DMS53 (cell line): ENCODE data around the gene CCDC88B.
A peak's percentile ranks its signal among the peaks of the same experiment; 100 is the strongest.
"Not testable (repeated sequence)": the region's sequence is repeated elsewhere in the genome, so short reads cannot be mapped to it uniquely, and the experiment has no call there.

Experiments
- DNase-seq: peaks from one replicate; lab custom pipeline; 2025; lab: John Stamatoyannopoulos, UW

Gene CCDC88B

DNA sequence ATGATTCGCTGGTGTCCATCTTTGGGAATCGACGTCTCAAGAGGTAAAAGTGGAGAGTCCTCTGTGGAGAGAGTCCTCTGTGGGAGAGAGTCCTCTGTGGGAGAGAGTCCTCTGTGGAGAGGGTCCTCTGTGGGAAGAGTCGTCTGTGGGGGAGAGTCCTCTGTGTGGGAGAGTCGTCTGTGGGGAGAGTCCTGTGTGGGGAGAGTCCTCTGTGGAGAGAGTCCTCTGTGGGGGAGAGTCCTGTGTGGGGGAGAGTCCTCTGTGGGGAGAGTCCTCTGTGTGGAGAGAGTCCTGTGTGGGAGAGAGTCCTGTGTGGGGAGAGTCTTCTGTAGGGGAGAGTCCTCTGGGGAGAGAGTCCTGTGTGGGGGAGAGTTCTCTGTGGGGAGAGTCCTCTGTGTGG is 19.0 kb upstream of the CCDC88B start:
- no peak for DNase-seq

GRCh38 chr11:64321533-64321932 is 18.5 kb upstream of the CCDC88B start:
- no peak for DNase-seq

GRCh38 chr11:64322925-64323260 is 17.1 kb upstream of the CCDC88B start:
- DNase-seq: no peak

DNA sequence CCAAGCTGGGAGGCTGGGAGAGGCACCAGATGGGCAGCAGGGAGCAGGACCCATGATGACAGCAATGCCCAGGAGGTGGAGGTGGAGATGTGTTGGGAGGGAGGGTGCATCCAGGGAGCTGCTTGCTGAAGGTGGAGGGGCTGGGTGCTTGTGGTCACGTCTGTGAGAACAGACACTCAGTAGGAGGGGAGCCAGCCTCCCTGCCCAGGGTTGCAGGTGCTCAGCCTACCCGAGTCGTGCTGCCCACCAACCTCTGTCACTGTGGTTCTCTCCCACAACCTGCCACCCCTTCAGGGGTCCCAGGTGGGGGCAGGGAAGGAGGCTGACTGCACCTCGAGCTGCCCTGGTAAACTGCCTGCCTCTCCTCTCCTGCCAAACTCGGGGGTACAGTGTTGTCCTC is 16.6 kb upstream of the CCDC88B start:
- no peak for DNase-seq

GRCh38 chr11:64323984-64324383 is 16.0 kb upstream of the CCDC88B start:
- DNase-seq: not testable (repeated sequence)

GRCh38 chr11:64324692-64325469 is 15.1 kb upstream of the CCDC88B start:
- no peak for DNase-seq

DNA sequence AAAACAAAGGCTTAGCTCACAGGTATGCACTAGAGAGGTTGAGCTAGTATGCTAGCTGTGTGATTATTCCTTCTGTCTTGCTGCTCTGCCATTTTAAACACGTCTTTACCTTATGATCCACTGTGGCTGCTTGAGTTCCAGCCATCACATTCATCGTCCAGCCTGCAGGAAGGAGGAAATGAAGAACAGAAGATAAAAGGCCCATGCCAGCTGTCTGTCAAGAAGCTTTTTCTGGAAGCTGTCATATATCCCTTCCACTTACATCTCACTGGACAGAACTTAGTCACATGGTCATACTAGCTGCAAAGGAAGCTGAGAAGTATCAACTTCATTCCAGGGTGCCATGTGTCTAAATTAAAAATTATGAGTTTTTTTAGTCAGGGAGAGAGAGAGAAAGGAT is 12.6 kb upstream of the CCDC88B start:
- DNase-seq: no peak

DNA sequence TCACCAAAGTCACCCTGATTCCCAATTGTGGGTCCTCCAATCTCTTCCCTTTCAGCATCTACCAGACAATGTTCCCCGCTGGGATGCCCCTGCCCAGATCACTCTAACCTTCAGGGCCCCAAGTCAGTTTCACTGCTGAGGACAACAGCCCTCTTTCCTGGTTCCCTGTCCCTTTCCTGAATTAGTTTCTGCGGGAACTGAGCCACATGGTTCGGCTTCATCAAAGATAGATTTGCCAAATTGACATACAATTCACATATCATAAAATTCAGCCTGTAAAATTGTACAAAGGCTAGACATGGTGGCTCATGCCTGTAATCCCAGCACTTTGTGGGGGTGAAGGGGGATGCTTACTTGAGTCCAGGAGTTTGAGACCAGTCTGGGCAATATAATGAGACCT is 12.0 kb upstream of the CCDC88B start:
- no peak for DNase-seq

GRCh38 chr11:64330888-64331287 is 9.1 kb upstream of the CCDC88B start:
- DNase-seq: no peak

- DNase-seq: peak; percentile 94
These were observed 8.2 kb upstream of the CCDC88B start for GRCh38 chr11:64331569-64332371.

DNA sequence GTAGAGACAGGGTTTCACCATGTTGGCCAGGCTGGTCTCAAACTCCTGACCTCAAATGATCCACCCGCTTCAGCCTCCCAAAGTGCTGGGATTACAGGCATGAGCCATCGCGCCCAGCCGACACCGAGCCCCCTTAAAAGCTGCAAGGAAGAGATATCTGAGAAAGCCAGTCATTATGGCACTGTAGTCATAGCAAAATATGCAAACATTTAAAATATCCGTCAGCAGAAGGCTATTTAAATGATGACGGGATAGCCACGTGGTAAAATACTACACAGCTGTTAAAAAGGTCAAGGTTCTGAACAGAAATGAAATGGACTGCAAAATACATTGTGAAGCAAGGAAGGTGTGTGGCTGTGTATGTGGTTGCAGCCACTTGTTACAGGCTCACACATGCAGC is 6.4 kb upstream of the CCDC88B start:
- DNase-seq: no peak

DNA sequence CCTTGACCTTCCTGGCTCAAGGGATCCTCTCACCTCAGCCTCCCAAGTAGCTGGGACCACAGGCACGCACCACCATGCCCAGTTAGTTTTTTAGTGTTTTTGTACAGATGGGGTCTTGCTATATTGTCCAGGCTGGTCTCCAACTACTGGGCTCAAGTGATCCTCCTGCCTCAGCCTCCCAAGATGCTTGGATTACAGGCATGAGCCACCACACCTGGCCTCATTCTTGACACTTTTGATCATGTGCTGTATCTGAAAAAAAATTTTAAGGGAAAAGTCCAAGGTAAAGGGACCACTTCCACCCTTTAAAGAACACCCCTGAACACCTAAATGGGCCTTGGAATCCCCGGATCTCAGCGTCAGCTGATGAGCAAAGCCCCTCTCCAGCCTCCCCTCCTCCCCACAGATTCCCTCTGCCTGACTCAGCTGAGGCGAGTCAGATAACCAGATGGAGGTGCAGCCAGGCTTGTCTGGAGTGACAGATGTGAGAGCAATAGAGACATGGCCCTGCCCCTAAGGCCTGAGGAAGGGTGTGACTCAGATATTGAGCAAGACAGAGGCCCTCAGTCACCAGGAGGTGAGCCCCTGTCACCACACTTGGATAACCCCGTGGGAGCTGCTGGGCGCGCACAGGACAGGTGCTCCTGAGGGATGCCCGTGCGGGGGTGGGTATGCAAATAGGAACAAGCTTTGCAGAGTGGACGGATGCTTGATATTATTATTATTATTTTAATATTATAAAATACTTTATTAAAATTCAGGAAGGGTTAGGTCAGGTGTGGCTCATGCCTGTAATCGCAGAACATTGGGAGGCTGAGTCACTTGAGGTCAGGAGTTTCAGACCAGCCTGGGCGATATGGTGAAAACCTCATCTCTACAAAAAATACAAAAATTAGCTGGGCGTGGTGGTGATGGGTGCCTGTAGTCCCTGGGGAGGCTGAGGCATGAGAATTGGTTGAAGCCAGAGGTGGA is 5.0 kb upstream of the CCDC88B start:
- peak; percentile 97 for DNase-seq

DNA sequence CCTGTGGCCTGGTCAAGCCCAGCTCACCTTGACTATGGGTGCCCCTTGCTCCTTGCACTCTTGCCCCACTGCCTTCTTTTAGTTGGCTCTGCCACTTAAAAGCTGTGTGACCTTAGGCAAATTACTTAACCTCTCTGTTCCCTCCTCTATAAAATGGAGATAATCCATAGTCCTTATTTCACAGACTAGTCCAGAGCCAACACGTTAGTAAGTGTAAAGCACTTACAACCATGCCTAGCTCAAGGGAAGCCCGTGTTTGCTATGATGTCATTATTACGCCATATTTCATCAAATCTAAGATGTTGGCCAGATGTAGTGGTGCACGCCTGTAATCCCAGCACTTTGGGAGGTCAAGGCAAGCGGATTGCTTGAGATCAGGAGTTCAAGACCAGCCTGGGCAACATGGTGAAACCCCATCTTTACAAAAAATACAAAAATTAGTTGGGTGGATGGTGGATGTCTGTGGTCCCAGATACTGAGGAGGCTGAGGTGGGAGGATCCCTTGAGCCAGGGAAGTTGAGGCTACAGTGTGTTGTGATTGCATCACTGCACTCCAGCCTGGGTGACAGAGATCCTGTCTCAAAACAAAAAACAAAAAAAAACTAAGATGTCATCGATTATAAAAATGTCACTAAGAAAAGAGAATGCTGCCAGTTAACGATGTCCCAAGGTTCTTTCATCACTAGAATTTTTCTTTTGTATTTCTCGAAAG is 2.3 kb upstream of the CCDC88B start:
- DNase-seq: no peak

GRCh38 chr11:64338716-64339115 is 1.3 kb upstream of the CCDC88B start:
- no peak for DNase-seq

DNA sequence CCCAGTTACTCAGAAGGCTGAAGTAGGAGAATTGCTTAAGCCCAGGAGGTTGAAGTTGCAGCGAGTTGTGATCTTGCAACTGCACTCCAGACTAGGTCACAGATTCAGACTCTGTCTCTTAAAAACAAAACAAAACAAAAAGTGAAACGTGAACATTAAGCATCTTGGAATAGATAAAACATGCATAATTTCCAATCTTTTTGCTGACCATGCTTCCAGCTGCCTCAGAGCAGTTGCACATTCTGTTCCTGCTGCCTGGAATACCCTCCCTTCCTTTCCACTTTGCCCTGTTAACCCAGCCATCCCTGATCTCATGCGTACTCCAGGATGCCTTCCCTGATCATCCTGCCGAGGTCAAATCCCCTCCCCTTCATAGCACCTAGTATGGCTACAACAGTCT is 718 bp upstream of the CCDC88B start:
- DNase-seq: no peak

- DNase-seq: no peak
These were observed 799 bp downstream of the CCDC88B start for GRCh38 chr11:64340671-64341335.

GRCh38 chr11:64341429-64341828 is 1.4 kb downstream of the CCDC88B start:
- DNase-seq: no peak

DNA sequence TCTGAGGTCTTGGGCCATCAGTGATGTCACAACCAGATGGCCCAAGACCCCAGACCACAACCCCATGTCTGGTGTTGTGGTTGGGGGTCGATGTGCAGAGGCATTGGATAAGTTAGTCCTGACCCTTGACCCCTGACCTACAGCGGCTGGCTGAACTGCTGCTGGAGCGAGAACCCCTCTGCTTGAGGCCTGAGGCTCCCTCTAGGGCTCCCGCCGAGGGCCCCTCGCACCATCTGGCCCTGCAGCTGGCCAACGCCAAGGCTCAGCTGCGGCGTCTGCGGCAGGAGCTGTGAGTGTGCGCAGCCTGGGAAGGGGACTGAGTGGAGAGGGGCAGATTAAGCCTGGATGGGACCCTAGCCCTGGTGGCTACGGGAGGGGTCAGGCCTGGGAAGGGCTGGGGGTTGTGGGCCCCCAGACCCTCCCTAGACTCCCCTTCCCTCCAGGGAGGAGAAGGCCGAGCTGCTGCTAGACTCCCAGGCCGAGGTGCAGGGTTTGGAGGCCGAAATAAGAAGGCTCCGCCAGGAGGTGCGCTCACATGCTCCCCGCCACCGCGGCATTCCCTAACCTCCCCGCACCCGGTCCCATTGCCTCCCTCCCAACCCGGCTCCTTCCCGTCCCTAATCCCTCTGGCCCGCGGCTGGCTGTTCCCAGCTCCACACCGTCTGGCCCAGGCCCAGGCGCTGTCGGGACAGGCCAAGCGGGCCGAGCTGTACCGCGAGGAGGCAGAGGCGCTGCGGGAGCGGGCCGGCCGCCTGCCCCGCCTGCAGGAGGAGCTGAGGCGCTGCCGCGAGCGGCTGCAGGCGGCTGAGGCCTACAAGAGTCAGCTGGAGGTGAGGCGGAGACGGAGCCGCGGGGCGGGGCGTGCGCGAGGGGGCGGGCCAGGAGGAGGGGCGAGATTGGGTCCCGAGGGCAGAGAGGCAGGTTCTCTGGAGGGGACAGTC is 2.1 kb downstream of the CCDC88B start:
- DNase-seq: peak; percentile 96

- DNase-seq: peak; percentile 68
These were observed 3.1 kb downstream of the CCDC88B start for GRCh38 chr11:64342869-64343745.
